RWPE2 (cell line): Measurements from ENCODE around the gene JAML.

Experiments used
- ATAC-seq: fragments of 200-7000 bp; cut with Tn5 transposase; 3 replicates; pipeline ENCODE4 v1.9.1; 2021; ENCODE audit warnings: low read depth
- DNase-seq: peaks from one replicate; pipeline ENCODE4 v3.0.0-alpha.2; 2020; ENCODE audit warnings: low spot score
- H3K27ac ChIP-seq: fragments of 450-650 bp; 2 replicates; pipeline ENCODE4 v1.5.1; 2017; ENCODE audit warnings: mild to moderate bottlenecking; ENCODE audit not compliant: poor library complexity, severe bottlenecking
- H3K27me3 ChIP-seq: fragments of 250-450 bp; sonication (Bioruptor Pico); 2 replicates; pipeline ENCODE4 v1.5.1; 2021; ENCODE audit warnings: mild to moderate bottlenecking, moderate library complexity; ENCODE audit not compliant: insufficient read depth, poor library complexity, severe bottlenecking
- H3K36me3 ChIP-seq: fragments of 250-450 bp; sonication (Bioruptor Pico); 2 replicates; pipeline ENCODE4 v1.5.1; 2020; ENCODE audit warnings: low read depth, mild to moderate bottlenecking, moderate library complexity
- H3K4me1 ChIP-seq: fragments of 250-450 bp; sonication (Bioruptor Pico); 2 replicates; pipeline ENCODE4 v1.5.1; 2021; ENCODE audit warnings: mild to moderate bottlenecking, moderate library complexity; ENCODE audit not compliant: insufficient read depth, poor library complexity, severe bottlenecking
- H3K4me3 ChIP-seq: fragments of 250-450 bp; sonication (Bioruptor Pico); 2 replicates; pipeline ENCODE4 v1.5.1; 2021; ENCODE audit warnings: mild to moderate bottlenecking, moderate library complexity; ENCODE audit not compliant: severe bottlenecking
- H3K9me3 ChIP-seq: fragments of 250-450 bp; sonication (Bioruptor Pico); 2 replicates; pipeline ENCODE4 v1.5.1; 2021; ENCODE audit warnings: mild to moderate bottlenecking, moderate library complexity; ENCODE audit not compliant: severe bottlenecking
- CTCF ChIP-seq: fragments of 450-650 bp; IDR thresholded peaks from one replicate; pipeline ENCODE4 v1.5.1; 2017; ENCODE audit warnings: mild to moderate bottlenecking, moderate library complexity; ENCODE audit not compliant: poor library complexity, severe bottlenecking

The JAML gene

GRCh38 chr11:118260353-118260752, 35.5 kb upstream of the JAML start:
- Histone ChIP-seq H3K9me3 (no peaks in the 10 kb centered on the region), H3K36me3 (peaks cover 76% of the 10 kb centered on the region), H3K4me1 (peaks cover 20% of the 10 kb centered on the region), H3K27ac (no peak overlapping the region), H3K4me3 (no peak overlapping the region), H3K27me3 (no peaks in the 10 kb centered on the region)
- no peak for TF ChIP-seq CTCF
- DNase-seq (no peak), ATAC-seq (no peak)

DNA sequence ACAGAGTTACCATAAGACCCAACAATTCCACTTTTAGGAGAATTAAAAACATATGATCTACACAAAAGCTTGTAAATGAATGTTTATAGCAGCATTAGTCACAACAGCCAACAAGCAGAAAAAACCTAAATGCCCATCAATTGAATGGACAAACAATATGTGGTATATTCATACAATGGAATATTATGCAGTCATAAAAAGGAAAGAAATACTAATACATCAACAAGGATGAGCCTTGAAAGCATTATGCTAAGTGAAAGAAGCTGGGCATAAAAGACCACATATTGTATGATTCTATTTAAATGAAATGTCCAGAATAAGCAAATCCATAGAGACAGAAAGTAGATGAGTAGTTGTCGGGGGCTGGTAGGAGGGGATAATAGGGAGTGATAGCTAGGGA, 34.3 kb upstream of the JAML start:
- no peaks in the 10 kb centered on the region for H3K27me3 ChIP-seq
- TF ChIP-seq CTCF: no peak
- H3K4me3 ChIP-seq: no peak overlapping the region
- H3K36me3 ChIP-seq: peaks cover 88% of the 10 kb centered on the region
- peaks cover 12% of the 10 kb centered on the region for H3K4me1 ChIP-seq
- no peak for DNase-seq
- no peak for ATAC-seq
- H3K27ac ChIP-seq: no peak overlapping the region
- no peaks in the 10 kb centered on the region for H3K9me3 ChIP-seq

DNA sequence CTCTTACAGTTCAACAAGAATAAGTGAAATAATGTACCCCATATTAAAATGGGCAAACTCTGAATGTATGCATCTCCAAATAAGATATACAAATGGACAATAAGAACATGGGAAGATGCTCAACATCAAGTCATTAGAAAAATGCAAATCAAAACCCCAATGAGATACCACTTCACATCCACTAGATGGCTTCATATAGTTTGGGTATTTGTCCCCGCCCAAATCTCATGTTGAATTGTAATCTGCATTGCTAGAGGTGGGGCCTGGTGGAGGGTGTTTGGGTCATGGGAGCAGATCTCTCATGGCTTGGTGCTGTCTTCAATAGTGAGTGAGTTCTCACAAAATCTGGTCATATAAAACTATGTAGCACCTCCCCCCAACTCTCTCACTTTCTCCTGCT, 33.6 kb upstream of the JAML start:
- Histone ChIP-seq H3K4me3 (no peak overlapping the region), H3K4me1 (peaks cover 15% of the 10 kb centered on the region), H3K9me3 (no peaks in the 10 kb centered on the region), H3K27ac (no peak overlapping the region), H3K27me3 (no peaks in the 10 kb centered on the region), H3K36me3 (peaks cover 94% of the 10 kb centered on the region)
- DNase-seq (no peak), ATAC-seq (no peak)
- peak; percentile 52 for TF ChIP-seq CTCF

- Histone ChIP-seq H3K36me3 (peaks cover 46% of the 10 kb centered on the region), H3K4me3 (peak overlapping the region; percentile 59), H3K27ac (peak overlapping the region; percentile 92), H3K4me1 (peaks cover 22% of the 10 kb centered on the region), H3K27me3 (no peaks in the 10 kb centered on the region), H3K9me3 (no peaks in the 10 kb centered on the region)
- peak; percentile 6; the same call in 1 of the 3 replicates for ATAC-seq
- TF ChIP-seq CTCF: no peak
- DNase-seq: no peak
Observed at GRCh38 chr11:118252688-118253087, 27.9 kb upstream of the JAML start.

DNA sequence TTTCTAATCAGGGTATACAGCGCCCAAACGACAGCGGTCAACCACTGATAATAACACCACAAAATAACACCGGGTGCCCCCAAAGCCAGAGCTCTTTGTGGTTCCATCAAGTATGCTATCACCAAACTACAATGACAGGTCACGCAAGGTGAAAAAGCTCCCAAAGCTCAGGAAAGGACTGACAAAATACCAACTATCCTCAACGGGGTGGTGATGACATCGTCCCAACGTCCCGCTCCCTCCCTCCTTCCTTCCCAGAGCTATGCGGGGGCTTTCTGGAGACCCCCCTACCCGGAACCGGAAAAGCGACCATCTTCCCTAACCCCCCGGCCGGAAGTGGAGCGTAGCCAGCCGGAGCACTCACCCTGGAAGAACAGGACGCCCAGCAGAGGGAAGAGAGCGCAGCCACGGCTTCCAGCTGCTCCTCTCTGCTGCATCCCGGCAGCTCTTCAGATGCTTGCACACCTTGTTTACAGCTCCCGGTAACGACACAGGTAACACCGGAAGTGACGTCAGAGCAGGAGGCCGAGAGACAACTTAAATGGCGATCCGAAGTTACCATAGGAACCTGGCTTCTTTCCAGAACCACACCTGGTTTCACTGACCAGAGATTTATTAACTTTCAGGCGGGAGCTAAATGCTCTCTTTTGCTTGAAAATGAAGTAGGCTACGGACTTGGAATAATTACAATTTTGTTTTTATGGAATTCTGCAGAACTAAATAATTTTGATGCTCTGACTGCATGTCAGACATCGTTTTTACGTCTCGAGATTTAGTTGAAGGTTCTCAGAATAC, 27.2 kb upstream of the JAML start, which contains the start of gene MPZL3:
Gene MPZL3 (minus strand): TSS at position 508 of the 795 bp plus-strand sequence. CDS start 71 bp downstream, at position 437.
- Histone ChIP-seq H3K27ac (peak within 1 kb of the TSS; percentile 92), H3K36me3 (peaks cover 40% of the 10 kb centered on the region), H3K4me1 (peaks cover 22% of the 10 kb centered on the region), H3K9me3 (no peaks in the 10 kb centered on the region), H3K4me3 (peak within 1 kb of the TSS; percentile 59), H3K27me3 (no peaks in the 10 kb centered on the region)
- ATAC-seq (peak; percentile 89), DNase-seq (peak; percentile 97)
- TF ChIP-seq CTCF: no peak
